Osteocyte (in vitro differentiated cells): ENCODE data around the gene TMC4. TPM values are rescaled to one million over a fixed set of nuclear protein-coding genes. Genes with fewer than 3 reads are reported as not detected.
A peak's percentile ranks its signal among the peaks of the same experiment; 100 is the strongest.

Source experiments
- DNase-seq: peaks from one replicate; pipeline ENCODE4 v3.0.0; 2021; ENCODE audit warnings: mixed read lengths; ENCODE audit not compliant: unreplicated experiment; ENCODE audit errors: extremely low spot score
- H3K27ac Mint-ChIP-seq: one replicate; pipeline ENCODE4 v1.8.0; 2021; ENCODE audit warnings: mild to moderate bottlenecking, mixed read lengths; ENCODE audit not compliant: unreplicated experiment
- H3K27me3 Mint-ChIP-seq: one replicate; pipeline ENCODE4 v1.8.0; 2021; ENCODE audit warnings: mixed read lengths; ENCODE audit not compliant: unreplicated experiment
- H3K36me3 Mint-ChIP-seq: one replicate; pipeline ENCODE4 v1.8.0; 2021; ENCODE audit warnings: mixed read lengths; ENCODE audit not compliant: unreplicated experiment
- H3K4me1 Mint-ChIP-seq: one replicate; pipeline ENCODE4 v1.8.0; 2021; ENCODE audit warnings: mixed read lengths; ENCODE audit not compliant: unreplicated experiment
- H3K4me3 Mint-ChIP-seq: one replicate; pipeline ENCODE4 v1.8.0; 2021; ENCODE audit warnings: mild to moderate bottlenecking, moderate library complexity, mixed read lengths; ENCODE audit not compliant: unreplicated experiment
- H3K9me3 Mint-ChIP-seq: one replicate; pipeline ENCODE4 v1.8.0; 2021; ENCODE audit warnings: mixed read lengths; ENCODE audit not compliant: unreplicated experiment
- CTCF ChIP-seq: fragments of 200-600 bp; sonication (generic); IDR thresholded peaks from 2 replicates; pipeline ENCODE4 v1.5.0; 2021; ENCODE audit warnings: antibody characterized with exemption, mild to moderate bottlenecking, moderate library complexity
- total RNA-seq: library from RNA; stranded (reverse); gene quantifications from 2 replicates; pipeline ENCODE4 v1.2.1, GENCODE V29; 2021

Gene TMC4
- total RNA-seq, 1 donor from 2014 or later, result 2.7 TPM

- no peak for DNase-seq
- H3K36me3 Mint-ChIP-seq, result peaks cover 32% of the 10 kb centered on the region
- H3K9me3 Mint-ChIP-seq, result no peaks in the 10 kb centered on the region
- H3K27ac Mint-ChIP-seq, result no peak overlapping the region
- no peak for TF ChIP-seq CTCF
- H3K27me3 Mint-ChIP-seq, result no peaks in the 10 kb centered on the region
- H3K4me3 Mint-ChIP-seq, result no peak overlapping the region
- H3K4me1 Mint-ChIP-seq, result peaks cover 21% of the 10 kb centered on the region
Observed at GRCh38 chr19:54142166-54142780, 30.7 kb downstream of the TMC4 start.

DNA sequence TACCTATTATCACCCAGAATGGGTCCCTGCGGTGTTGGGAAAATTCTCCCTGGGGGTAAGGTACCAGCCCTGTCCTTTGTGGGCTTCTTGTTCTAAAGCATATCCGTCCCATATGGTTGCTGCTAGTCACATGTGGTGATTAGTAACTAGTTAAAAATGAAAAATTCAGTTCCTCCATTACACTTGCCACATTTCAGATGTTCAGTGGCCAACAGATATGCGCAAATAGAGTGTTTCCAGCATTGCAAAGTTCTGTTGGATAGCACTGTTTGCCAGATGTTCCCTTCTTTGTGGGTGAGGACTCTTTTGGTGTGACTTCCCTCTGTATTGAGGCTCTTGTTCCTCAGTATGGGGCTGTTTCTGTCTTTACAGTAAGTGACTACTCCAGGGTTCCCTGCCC, 31.6 kb downstream of the TMC4 start:
- no peak overlapping the region for H3K27ac Mint-ChIP-seq
- TF ChIP-seq CTCF, result no peak
- no peak overlapping the region for H3K4me3 Mint-ChIP-seq

GRCh38 chr19:54138489-54139256, 34.3 kb downstream of the TMC4 start:
- Mint-ChIP-seq H3K27me3 (peaks cover 5% of the 10 kb centered on the region), H3K9me3 (no peaks in the 10 kb centered on the region), H3K27ac (peak overlapping the region; percentile 84), H3K4me1 (peaks cover 32% of the 10 kb centered on the region), H3K4me3 (peak overlapping the region; percentile 84), H3K36me3 (peaks cover 5% of the 10 kb centered on the region)
- TF ChIP-seq CTCF, result no peak
- no peak for DNase-seq

More for the DNA sequence above, 31.6 kb downstream of the TMC4 start:
- H3K27me3 Mint-ChIP-seq, result no peaks in the 10 kb centered on the region
- no peaks in the 10 kb centered on the region for H3K9me3 Mint-ChIP-seq
- H3K4me1 Mint-ChIP-seq, result peaks cover 25% of the 10 kb centered on the region
- no peak for DNase-seq
- H3K36me3 Mint-ChIP-seq, result peaks cover 24% of the 10 kb centered on the region

DNA sequence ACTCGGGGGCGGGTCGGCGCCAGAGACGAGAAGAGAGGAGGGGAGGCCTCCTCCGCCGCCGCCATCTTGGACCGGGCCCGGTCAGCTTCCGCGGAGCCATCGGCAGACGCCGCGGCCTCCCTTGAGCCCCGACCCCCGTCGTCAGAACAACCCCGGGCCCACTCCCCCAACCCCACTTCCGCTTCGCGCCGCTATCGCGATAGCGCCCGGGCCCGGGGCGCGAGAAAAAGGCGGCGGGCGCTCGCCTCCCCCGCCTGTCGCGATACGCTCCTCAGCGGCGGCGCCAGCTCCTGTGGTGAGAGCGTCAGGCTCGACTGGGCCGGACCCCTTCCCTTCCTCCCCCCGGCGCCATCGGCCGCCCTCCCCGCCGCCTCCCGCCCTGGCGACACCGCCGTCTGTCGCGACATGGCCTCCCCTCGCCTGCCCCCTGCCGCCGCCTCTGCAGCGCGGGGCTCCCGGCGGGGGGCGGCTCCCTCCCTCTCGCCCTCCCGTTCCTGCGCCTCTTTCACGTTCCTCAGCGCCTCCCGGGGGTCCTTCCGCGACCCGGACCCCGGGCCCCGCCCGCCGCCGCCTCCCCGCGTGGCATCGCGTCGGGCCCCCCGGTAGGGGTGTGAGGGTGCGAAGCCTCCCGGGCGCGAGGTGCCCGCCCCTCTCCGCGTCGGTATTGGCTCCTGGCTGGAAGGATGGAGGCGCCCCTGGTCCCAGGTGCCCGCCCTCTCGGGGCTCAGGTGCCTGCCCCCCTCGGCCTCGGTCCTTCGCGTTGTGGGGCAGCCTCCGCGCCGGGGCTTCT, 35.1 kb downstream of the TMC4 start, which contains the start of gene CNOT3:
CNOT3 (plus strand) TSS at position 64 of the 790 bp plus-strand sequence. CDS start 5,217 bp downstream, outside the sequence.
- Mint-ChIP-seq H3K27ac (peak within 1 kb of the TSS; percentile 88), H3K27me3 (peaks cover 5% of the 10 kb centered on the region), H3K4me1 (peaks cover 32% of the 10 kb centered on the region), H3K36me3 (no peaks in the 10 kb centered on the region), H3K4me3 (peak within 1 kb of the TSS; percentile 84), H3K9me3 (no peaks in the 10 kb centered on the region)
- DNase-seq, result no peak
- TF ChIP-seq CTCF, result peak; percentile 30
